Measurements from ENCODE around the gene CCDC14.
"Not testable (repeated sequence)": the region's sequence is repeated elsewhere in the genome, so short reads cannot be mapped to it uniquely, and the experiment has no call there.

The CCDC14 gene

GRCh38 chr3:123966799-123967198, 5.8 kb upstream of the CCDC14 start:
- not testable (repeated sequence) for DNase-seq (ENCODE audit: low spot score)

GRCh38 chr3:123964793-123965192, 3.8 kb upstream of the CCDC14 start:
- DNase-seq (ENCODE audit: low spot score) = not testable (repeated sequence)

GRCh38 chr3:123961508-123961856, 453 bp upstream of the CCDC14 start:
- DNase-seq (ENCODE audit: low spot score) = no peak

- no peak for DNase-seq (ENCODE audit: low spot score)
Observed at GRCh38 chr3:123953735-123954134, 7.3 kb downstream of the CCDC14 start.

DNA sequence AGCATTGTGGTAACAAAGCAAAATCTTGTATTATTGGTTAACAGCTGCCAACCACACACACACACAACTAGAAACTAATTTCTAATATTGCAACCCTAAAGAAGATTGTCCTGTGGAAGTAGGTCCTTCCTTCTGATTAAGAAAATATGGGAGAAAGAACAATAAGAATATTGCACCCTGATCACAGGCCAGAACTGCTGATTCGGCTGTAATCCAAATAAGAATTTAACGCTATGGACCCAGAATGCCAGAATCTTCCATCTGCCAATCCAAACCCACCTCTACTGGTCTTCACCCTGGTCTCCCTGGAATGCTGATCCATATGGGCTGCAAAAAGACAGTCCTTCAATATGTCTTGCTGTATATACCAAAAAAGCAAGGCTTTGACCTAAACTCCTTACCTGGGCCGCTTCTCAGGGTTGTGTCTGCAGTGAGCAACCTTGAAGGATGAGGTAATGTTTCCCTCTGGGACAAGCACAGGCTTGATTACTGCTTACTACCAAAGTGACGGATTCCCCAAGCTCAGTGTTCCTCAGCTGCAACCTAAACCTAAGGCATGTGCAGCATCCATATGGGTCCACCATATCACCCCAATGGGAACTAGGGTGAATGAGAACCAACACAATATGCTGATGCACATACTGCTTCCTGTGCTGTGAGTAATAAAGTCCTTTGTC, 8.0 kb downstream of the CCDC14 start:
- no peak for DNase-seq (ENCODE audit: low spot score)

DNA sequence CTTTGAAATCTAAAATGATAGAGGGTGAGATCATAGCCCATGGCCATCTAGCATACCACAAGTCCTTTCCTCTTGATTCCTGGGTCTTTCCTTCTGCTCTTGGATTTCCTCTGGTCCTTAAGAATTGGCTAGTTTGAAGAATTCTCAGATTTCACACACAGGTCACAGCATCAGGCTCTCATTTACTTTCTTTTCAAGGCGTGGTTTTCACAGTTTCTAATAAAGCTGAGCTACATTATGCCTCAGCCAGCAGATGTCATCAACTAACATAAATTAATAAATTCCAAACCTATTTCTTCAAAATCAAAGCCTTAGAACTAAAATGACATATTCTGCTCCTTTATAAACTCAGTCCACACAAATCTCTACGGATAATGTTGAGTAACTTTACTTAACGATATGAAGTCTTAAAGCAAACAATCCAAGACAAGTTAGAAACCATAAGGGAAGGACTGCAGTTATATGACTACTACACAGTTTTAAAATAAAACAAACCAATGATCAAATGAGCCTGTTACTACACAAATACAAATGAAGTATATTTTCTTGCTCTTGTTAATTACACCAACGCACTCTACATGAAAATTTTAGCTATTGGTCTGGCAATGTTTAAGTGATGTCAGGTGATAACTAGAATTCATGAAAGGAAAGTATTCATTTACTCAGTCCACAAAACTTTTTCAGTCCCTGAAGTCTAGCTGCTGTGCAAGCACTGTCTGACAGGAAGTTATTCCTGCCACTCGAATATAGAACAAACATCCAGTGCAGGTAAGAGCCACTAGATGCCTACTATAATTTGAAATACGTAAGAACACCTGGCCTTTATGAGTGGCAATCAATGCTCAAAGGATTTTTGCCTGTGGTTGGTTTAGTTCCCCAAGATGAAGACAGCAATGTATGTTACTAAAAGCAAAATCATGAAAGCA, 9.2 kb downstream of the CCDC14 start:
- DNase-seq (ENCODE audit: low spot score) = no peak

GRCh38 chr3:123949641-123950040, 11.4 kb downstream of the CCDC14 start:
- DNase-seq (ENCODE audit: low spot score) = peak; percentile 32

GRCh38 chr3:123948449-123948848, 12.6 kb downstream of the CCDC14 start:
- DNase-seq (ENCODE audit: low spot score) = no peak

DNA sequence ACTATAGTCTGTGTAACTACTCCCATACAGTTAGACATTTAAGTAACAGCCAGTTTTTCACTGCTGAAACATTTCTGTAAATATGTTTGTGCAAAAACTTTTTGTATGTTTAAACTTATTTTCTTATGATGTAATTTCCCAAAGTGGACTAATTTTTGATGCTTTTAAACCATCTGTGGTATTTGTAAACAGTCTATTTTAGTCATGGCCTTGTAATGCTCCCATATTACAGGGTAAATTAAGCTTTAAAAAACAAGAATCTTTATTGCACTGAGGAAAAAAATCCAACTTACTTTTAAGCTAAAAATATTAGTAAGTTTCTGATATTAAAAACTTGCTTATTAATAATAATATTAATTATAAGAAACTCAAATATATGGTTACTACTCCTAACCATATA, 13.5 kb downstream of the CCDC14 start:
- no peak for DNase-seq (ENCODE audit: low spot score)

DNA sequence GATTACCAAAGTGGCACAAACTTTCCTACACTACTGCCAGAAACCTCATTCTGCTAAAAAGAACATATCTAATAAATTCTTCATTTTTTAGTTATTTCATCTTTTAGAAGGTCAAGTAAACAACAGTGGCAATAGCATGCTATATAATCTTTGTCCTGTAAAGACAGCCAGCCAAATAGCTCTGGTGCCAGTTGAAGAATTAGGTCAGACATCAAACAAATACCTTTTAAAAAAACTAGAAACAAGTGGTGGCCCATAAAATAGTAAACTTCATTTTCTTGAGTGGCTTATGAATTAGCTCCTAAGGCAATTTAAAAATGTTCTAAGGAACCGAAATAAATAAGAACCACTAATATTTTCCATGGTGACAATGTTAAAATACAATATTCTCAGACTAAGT, 19.5 kb downstream of the CCDC14 start:
- no peak for DNase-seq (ENCODE audit: low spot score)

- peak; percentile 14 for DNase-seq (ENCODE audit: low spot score)
Observed at GRCh38 chr3:123941121-123941520, 19.9 kb downstream of the CCDC14 start.

DNA sequence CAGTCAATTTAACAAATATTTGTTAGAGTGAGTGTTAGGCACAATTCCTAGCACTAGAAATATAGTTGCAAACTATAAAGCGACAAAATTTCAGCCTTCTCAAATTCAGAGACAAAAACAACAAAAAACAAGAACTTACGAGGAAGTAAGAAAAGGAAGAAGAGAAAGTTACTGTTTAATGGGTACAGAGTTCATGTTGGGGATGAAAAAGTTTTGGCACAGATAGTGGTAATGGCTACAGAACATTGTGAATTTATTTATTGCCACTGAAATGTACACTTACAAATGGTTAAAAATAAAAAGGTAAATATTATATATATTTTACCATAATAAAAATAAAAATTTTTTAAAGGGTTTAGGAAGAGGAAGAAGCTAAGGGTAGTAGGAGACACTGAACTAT, 21.3 kb downstream of the CCDC14 start:
- DNase-seq (ENCODE audit: low spot score) = no peak

GRCh38 chr3:123936400-123936799, 24.6 kb downstream of the CCDC14 start:
- no peak for DNase-seq (ENCODE audit: low spot score)

GRCh38 chr3:123935830-123936229, 25.2 kb downstream of the CCDC14 start:
- no peak for DNase-seq (ENCODE audit: low spot score)

DNA sequence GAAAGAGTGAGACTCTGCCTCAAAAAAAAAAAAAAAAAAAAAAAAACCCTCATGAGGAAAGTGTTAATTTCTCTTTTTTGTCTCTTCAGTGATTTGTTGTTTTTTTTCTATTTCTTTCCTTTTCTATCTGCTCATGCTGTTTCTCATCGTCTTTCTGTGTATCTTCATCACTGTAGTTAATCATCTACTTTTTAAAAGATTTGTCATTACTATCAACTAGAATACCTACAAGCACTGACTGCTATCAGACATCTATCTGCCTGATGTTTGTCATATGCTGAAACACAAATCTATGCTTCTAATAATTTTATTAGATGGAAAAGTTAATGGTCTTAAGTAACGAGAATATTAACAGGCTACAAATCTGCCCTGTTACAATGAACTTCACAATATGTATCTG, 26.8 kb downstream of the CCDC14 start:
- no peak for DNase-seq (ENCODE audit: low spot score)

- no peak for DNase-seq (ENCODE audit: low spot score)
Observed at GRCh38 chr3:123930445-123930844, 30.6 kb downstream of the CCDC14 start.

DNA sequence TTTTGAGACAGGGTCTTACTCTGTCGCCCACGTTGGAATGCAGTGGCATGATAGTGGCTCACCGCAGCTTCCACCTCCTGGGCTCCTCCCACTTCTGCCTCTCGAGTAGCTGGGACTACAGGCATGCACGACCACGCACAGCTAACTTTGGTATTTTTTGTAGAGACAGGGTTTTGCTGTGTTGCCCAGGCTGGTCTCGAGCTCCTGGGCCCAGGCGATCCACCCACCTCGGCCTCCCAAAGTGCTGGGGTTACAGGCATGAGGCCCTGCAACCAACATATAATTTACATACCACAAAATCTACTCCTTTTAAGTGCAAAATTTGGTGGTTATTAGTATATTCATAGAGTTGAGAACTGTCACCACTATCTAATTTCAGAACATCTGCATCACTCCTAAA, 31.7 kb downstream of the CCDC14 start:
- DNase-seq (ENCODE audit: low spot score) = no peak

GRCh38 chr3:123926396-123926795, 34.6 kb downstream of the CCDC14 start:
- no peak for DNase-seq (ENCODE audit: low spot score)

DNA sequence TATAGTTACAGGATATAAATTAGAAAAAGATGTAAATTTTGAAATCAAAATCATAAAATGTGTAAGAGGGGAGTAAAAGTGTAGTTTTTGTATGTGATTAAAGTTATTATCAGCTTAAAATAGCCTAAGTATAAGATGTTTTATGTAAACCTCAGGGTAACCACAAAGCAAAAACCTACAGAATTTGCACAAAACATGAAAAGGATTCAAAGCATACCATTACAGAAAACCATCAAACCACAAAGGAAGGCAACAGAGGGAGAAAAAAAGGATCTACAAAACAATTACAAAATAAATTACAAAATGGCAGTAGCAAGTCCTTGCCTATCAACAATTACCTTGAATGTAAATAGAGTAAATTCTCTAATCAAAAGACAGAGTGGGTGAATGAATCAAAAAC, 40.2 kb downstream of the CCDC14 start:
- DNase-seq (ENCODE audit: low spot score) = no peak

- no peak for DNase-seq (ENCODE audit: low spot score)
Observed at GRCh38 chr3:123920383-123920782, 40.6 kb downstream of the CCDC14 start.

DNA sequence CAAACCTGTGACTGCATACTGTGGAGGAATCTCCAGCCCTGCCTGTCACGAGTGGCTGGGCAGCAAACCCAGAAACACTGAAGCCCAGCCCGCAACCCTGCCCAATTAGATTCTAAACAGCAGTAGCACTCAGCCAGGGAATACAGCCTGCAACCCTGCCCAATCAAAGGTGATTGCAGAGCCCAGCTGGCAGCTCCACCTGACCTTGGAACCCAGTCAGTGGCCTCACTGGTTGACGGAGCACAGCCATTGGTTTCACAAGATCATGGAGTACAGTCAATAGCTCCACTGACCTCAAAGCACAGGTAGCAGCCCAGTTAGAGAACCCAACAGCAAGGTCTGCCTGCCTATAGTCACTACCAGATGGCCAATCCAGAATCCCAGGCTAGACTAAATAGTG, 41.7 kb downstream of the CCDC14 start:
- DNase-seq (ENCODE audit: low spot score) = no peak

- DNase-seq (ENCODE audit: low spot score) = no peak
Observed at GRCh38 chr3:123914829-123915228, 46.2 kb downstream of the CCDC14 start.

- DNase-seq (ENCODE audit: low spot score) = no peak
Observed at GRCh38 chr3:123909785-123910184, 51.2 kb downstream of the CCDC14 start.

DNA sequence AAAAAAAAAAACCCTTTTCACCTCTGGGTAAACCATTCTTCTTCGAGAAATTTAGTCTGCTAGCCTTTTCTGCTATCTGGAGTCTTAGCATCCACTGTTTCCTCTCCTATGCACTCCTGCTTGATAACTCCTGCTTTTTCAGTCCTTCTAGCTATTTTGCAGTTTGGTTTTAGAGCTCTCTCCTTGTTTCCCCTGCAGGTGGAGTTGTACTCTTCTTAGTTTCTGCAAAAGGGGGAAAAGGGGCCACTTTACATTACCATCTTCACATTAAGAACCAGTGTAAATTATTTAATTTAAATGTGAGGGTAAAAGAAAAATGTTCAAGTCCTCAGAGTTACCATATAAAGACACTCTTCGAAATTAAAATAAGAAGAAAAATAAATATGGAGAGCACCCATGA, 53.3 kb downstream of the CCDC14 start:
- no peak for DNase-seq (ENCODE audit: low spot score)

Data from AG20443 (cell line).